Endothelial cell of umbilical vein (primary cell): Measurements from ENCODE around the gene PKD1. TPM values are rescaled to one million over a fixed set of nuclear protein-coding genes. Genes with fewer than 3 reads are reported as not detected.

Source experiments
- BruUV-seq: library from RNA; stranded (reverse); fragments of 400-500 nt; replicated peaks from 2 replicates; lab custom pipeline; 2021; lab: Mats Ljungman, UMichigan
- CTCF ChIA-PET: fragments of 300-600, 350-600 bp; sonication (Branson Sonifier 250); formaldehyde crosslinking; loops from one replicate; lab custom pipeline; 2021; ENCODE audit warnings: antibody characterized with exemption, inconsistent platforms; lab: Charles Lee
- POLR2A ChIA-PET: fragments of 300-600, 350-600 bp; sonication (Branson Sonifier 250); formaldehyde crosslinking; loops from one replicate; lab custom pipeline; 2021; ENCODE audit warnings: antibody characterized with exemption, inconsistent platforms; lab: Charles Lee
- DNase-seq: peaks from one replicate; pipeline ENCODE4 v3.0.0-alpha.2; 2011; ENCODE audit warnings: low read depth, low spot score
- FAIRE-seq: peaks from 2 replicates; lab custom pipeline; 2011; peaks lifted over from hg19 to GRCh38; lab: Jason Lieb, UNC
- H2AFZ ChIP-seq: 2 replicates; pipeline ENCODE4 v1.6.0; 2012; ENCODE audit warnings: low read depth, low read length, control low read depth, inconsistent platforms
- H3K27ac ChIP-seq: 2 replicates; pipeline ENCODE4 v1.5.1; 2011; ENCODE audit warnings: low read depth, mild to moderate bottlenecking, control low read depth, low read length, moderate library complexity; ENCODE audit not compliant: insufficient read depth
- H3K27me3 ChIP-seq, 2 experiments: 2 replicates each; pipeline versions ENCODE4 v1.6.0 to v1.6.1; 2011; ENCODE audit warnings: low read length in 2 of 2, mixed read lengths in 1 of 2; ENCODE audit not compliant: control insufficient read depth in 2 of 2, insufficient read depth in 2 of 2
- H3K36me3 ChIP-seq, 2 experiments: 2 replicates in 1 of 2; 3 replicates in 1 of 2; pipeline ENCODE4 v1.5.1; 2011; ENCODE audit warnings: low read length in 2 of 2, mild to moderate bottlenecking in 1 of 2, moderate library complexity in 1 of 2; ENCODE audit not compliant: control insufficient read depth in 2 of 2, insufficient read depth in 2 of 2; ENCODE audit errors: extremely low read depth in 1 of 2
- H3K4me1 ChIP-seq: 3 replicates; pipeline ENCODE4 v1.5.1; 2011; ENCODE audit warnings: mild to moderate bottlenecking, low read length; ENCODE audit not compliant: control insufficient read depth, insufficient read depth; ENCODE audit errors: extremely low read depth
- H3K4me2 ChIP-seq: 2 replicates; pipeline ENCODE4 v1.6.1; 2011; ENCODE audit warnings: low read length, control low read depth, mixed read lengths; ENCODE audit not compliant: insufficient read depth
- H3K4me3 ChIP-seq, 3 experiments: fragments of 200-600 bp in 1 of 3; sonication (generic), shearing (Covaris generic) in 1 of 3; replicated peaks in 1 of 3; 2 replicates each; pipeline ENCODE4 v1.5.1; 2011 to 2016; ENCODE audit warnings: control low read depth in 3 of 3, low read length in 3 of 3, mild to moderate bottlenecking in 2 of 3, inconsistent platforms in 1 of 3, low read depth in 1 of 3, moderate library complexity in 1 of 3; ENCODE audit not compliant: insufficient read depth in 1 of 3
- H3K79me2 ChIP-seq: 2 replicates; pipeline ENCODE4 v1.6.0; 2012; ENCODE audit warnings: low read length, inconsistent platforms; ENCODE audit not compliant: control insufficient read depth, insufficient read depth
- H3K9ac ChIP-seq: replicated peaks from 2 replicates; pipeline ENCODE3; 2011; ENCODE audit warnings: low read length, control low read depth; ENCODE audit not compliant: insufficient read depth; ENCODE audit errors: extremely low read depth
- H3K9me1 ChIP-seq: replicated peaks from 3 replicates; pipeline ENCODE4 v1.6.0; 2011; ENCODE audit warnings: mild to moderate bottlenecking, low read length; ENCODE audit not compliant: control insufficient read depth, insufficient read depth; ENCODE audit errors: extremely low read depth
- H3K9me3 ChIP-seq: replicated peaks from 2 replicates; pipeline ENCODE4 v1.5.1; 2012; ENCODE audit warnings: low read length, inconsistent platforms; ENCODE audit not compliant: control insufficient read depth, insufficient read depth
- H4K20me1 ChIP-seq: replicated peaks from 2 replicates; pipeline ENCODE3; 2011; ENCODE audit warnings: mild to moderate bottlenecking, low read length; ENCODE audit not compliant: control insufficient read depth, insufficient read depth; ENCODE audit errors: extremely low read depth
- EZH2 ChIP-seq: IDR thresholded peaks from 2 replicates; pipeline ENCODE4 v1.6.1; 2012; ENCODE audit warnings: borderline replicate concordance, low read depth, mild to moderate bottlenecking, moderate library complexity, low read length, inconsistent platforms; ENCODE audit not compliant: severe bottlenecking
- FOS ChIP-seq: IDR thresholded peaks from 2 replicates; pipeline ENCODE4 v1.6.1; 2011; ENCODE audit warnings: mild to moderate bottlenecking, low read length, moderate library complexity, borderline replicate concordance; ENCODE audit not compliant: insufficient read depth
- GATA2 ChIP-seq: IDR thresholded peaks from 2 replicates; pipeline ENCODE4 v1.7.0; 2011; ENCODE audit warnings: low read depth, mild to moderate bottlenecking, moderate library complexity, mixed read lengths, low read length; ENCODE audit not compliant: insufficient read length, insufficient read depth
- JUN ChIP-seq: IDR thresholded peaks from 2 replicates; pipeline ENCODE4 v1.6.1; 2011; ENCODE audit warnings: borderline replicate concordance, low read depth; ENCODE audit not compliant: insufficient read length, insufficient read depth
- MYC ChIP-seq: IDR thresholded peaks from one replicate; pipeline ENCODE4 v1.6.1; 2011; ENCODE audit warnings: mild to moderate bottlenecking, low read depth, low read length
- POLR2A ChIP-seq: IDR thresholded peaks from 2 replicates; pipeline ENCODE4 v1.6.1; 2012; ENCODE audit warnings: low read depth, mild to moderate bottlenecking, control low read depth, low read length
- POLR2AphosphoS5 ChIP-seq: IDR thresholded peaks from 2 replicates; pipeline ENCODE4 v1.6.1; 2012; ENCODE audit warnings: low read depth, mild to moderate bottlenecking, control low read depth, low read length, moderate library complexity; ENCODE audit not compliant: insufficient read depth
- dilution Hi-C: fragments of 300-500 bp; cut with MboI; formaldehyde crosslinking; loops from one replicate; pipeline ENCODE4 v1.15.0; 2019; ENCODE audit warnings: low sequenced_read_pairs; ENCODE audit not compliant: extremely low pct_ligation_motif_present
- intact Hi-C: fragments of 100-400 bp; cut with micrococcal nuclease; formaldehyde crosslinking; loops from one replicate; pipeline ENCODE4 v1.10.0; 2022
- polyA plus RNA-seq, 4 experiments: library from polyadenylated mRNA; depleted of rRNA in 3 of 4; stranded (reverse) in 3 of 4; unstranded in 1 of 4; fragments of >200 nt; gene quantifications; 2 replicates each; pipeline versions ENCODE4 v1.2.1 to v1.2.3, GENCODE V29; 2011 to 2012; ENCODE audit warnings: missing spikeins in 1 of 4
- total RNA-seq: library from RNA; stranded (reverse); gene quantifications from 2 replicates; pipeline ENCODE4 v1.2.3, GENCODE V29; 2021
- TF ChIP-seq, protein P1 (sequence below): IDR thresholded peaks from 2 replicates; pipeline ENCODE4 v1.6.1; 2011; ENCODE audit not compliant: insufficient read depth, insufficient read length
- TF ChIP-seq, protein P2 (sequence below), 2 donors: IDR thresholded peaks; 1 replicate in 1 of 2; 2 replicates in 1 of 2; pipeline ENCODE4 v1.5.1; 2011; ENCODE audit warnings: low read length in 2 of 2, mild to moderate bottlenecking in 2 of 2, moderate library complexity in 2 of 2, control low read depth in 1 of 2, inconsistent platforms in 1 of 2, low read depth in 1 of 2; ENCODE audit not compliant: insufficient read depth in 1 of 2; ENCODE audit errors: extremely low read depth in 1 of 2

PKD1 gene
- total and polyA plus RNA-seq, 2 donors (not counting 3 experiments of a cell fraction or from before 2014, with no cell fraction given): 52.5 to 102 TPM

DNA sequence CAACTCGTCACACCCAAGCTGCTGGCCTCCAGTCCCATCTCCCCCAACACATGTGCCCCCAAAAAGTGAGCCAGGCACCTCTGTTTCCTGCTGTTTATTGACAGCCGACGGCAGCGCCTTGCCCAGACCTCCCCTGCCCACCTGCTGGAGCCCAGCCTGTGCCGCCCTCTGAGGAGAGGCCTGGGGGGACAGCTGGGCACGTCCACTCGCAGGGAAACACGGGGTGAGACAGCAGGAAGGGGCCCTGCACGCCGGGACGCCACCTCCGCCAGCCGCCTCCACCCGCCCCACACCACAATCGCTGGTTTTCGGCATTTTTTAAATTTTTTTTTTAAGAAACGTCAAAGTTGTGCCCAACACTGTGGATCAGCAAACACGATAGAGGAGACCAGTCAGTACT is 41.4 kb upstream of the PKD1 start:
- Histone ChIP-seq H3K9me3 (no peaks in the 10 kb centered on the region), H4K20me1 (no peaks in the 10 kb centered on the region), H3K79me2 (peaks cover 16% of the 10 kb centered on the region), H3K4me3 (no peak overlapping the region), H3K4me1 (peaks cover 2% of the 10 kb centered on the region), H2AFZ (no peak overlapping the region), H3K9me1 (no peaks in the 10 kb centered on the region), H3K9ac (no peak overlapping the region), H3K4me2 (no peak overlapping the region), H3K36me3 (peaks cover 18 to 41% of the 10 kb centered on the region in 2 experiments), H3K27me3 (no peaks in the 10 kb centered on the region), H3K27ac (no peak overlapping the region)
- BruUV-seq: no TSS peak
- TF ChIP-seq MYC (no peak), JUN (no peak), FOS (no peak), EZH2 (no peak), POLR2AphosphoS5 (no peak), GATA2 (no peak), POLR2A (no peak)
- TF ChIP-seq, protein P1, sequence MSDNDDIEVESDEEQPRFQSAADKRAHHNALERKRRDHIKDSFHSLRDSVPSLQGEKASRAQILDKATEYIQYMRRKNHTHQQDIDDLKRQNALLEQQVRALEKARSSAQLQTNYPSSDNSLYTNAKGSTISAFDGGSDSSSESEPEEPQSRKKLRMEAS: no peak
- TF ChIP-seq, protein P2, sequence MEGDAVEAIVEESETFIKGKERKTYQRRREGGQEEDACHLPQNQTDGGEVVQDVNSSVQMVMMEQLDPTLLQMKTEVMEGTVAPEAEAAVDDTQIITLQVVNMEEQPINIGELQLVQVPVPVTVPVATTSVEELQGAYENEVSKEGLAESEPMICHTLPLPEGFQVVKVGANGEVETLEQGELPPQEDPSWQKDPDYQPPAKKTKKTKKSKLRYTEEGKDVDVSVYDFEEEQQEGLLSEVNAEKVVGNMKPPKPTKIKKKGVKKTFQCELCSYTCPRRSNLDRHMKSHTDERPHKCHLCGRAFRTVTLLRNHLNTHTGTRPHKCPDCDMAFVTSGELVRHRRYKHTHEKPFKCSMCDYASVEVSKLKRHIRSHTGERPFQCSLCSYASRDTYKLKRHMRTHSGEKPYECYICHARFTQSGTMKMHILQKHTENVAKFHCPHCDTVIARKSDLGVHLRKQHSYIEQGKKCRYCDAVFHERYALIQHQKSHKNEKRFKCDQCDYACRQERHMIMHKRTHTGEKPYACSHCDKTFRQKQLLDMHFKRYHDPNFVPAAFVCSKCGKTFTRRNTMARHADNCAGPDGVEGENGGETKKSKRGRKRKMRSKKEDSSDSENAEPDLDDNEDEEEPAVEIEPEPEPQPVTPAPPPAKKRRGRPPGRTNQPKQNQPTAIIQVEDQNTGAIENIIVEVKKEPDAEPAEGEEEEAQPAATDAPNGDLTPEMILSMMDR (IDR thresholded peaks at IDR 0.05; ENCODE audit: extremely low read depth in 1 of 2, insufficient read depth in 1 of 2, low read depth in 1 of 2, low read length in 2 of 2): no peak
- DNase-seq (no peak), FAIRE-seq (no peak)
- ChIA-PET POLR2A (interaction anchor here (1.1 kb wide), 1 partner anchor 22 kb away, joined by 3 read pairs; the partner anchor contains the start of gene TRAF7), CTCF (no interaction called here)
- dilution Hi-C loops: no loop called here
- intact Hi-C loops: no loop called here
